Bronchial epithelial cell (primary cell): ENCODE data around the gene PSTPIP1. TPM values are rescaled to one million over a fixed set of nuclear protein-coding genes. Genes with fewer than 3 reads are reported as not detected.
A peak's percentile ranks its signal among the peaks of the same experiment; 100 is the strongest.

ENCODE experiments used
- DNase-seq: peaks from one replicate; pipeline ENCODE4 v3.0.0-alpha.2; 2010; ENCODE audit warnings: low read depth
- FAIRE-seq: peaks from 2 replicates; lab custom pipeline; 2011; peaks lifted over from hg19 to GRCh38; lab: Jason Lieb, UNC
- H3K27me3 ChIP-seq: 2 replicates; pipeline ENCODE4 v1.5.1; 2011; ENCODE audit warnings: low read length; ENCODE audit not compliant: control insufficient read depth, insufficient read depth
- H3K36me3 ChIP-seq: 2 replicates; pipeline ENCODE4 v1.5.1; 2011; ENCODE audit warnings: low read length; ENCODE audit not compliant: control insufficient read depth, insufficient read depth
- H3K4me3 ChIP-seq: 2 replicates; pipeline ENCODE4 v1.5.1; 2011; ENCODE audit warnings: mild to moderate bottlenecking, low read depth, low read length, control low read depth
- CTCF ChIP-seq: IDR thresholded peaks from 2 replicates; pipeline ENCODE4 v1.5.1; 2011; ENCODE audit warnings: mild to moderate bottlenecking, moderate library complexity, low read length, control low read depth, inconsistent platforms; ENCODE audit not compliant: insufficient read depth, severe bottlenecking
- total RNA-seq: library from RNA; depleted of rRNA; stranded (reverse); fragments of >200 nt; gene quantifications from 2 replicates; pipeline ENCODE4 v1.2.1, GENCODE V29; 2014

PSTPIP1 gene
- total RNA-seq, 1 donor from 2014 or later = not detected

GRCh38 chr15:77016321-77016695, 21.4 kb downstream of the PSTPIP1 start:
- TF ChIP-seq CTCF = no peak
- no peak for DNase-seq

GRCh38 chr15:77017091-77017660, 22.2 kb downstream of the PSTPIP1 start:
- FAIRE-seq (no peak), DNase-seq (no peak)
- no peak for TF ChIP-seq CTCF
- H3K27me3 ChIP-seq = no peaks in the 10 kb centered on the region
- H3K36me3 ChIP-seq = no peaks in the 10 kb centered on the region
- H3K4me3 ChIP-seq = no peak overlapping the region

More at GRCh38 chr15:77016321-77016695, 21.4 kb downstream of the PSTPIP1 start:
- Histone ChIP-seq H3K4me3 (no peak overlapping the region), H3K27me3 (no peaks in the 10 kb centered on the region), H3K36me3 (no peaks in the 10 kb centered on the region)
- FAIRE-seq = no peak

GRCh38 chr15:77017761-77018720, 23.1 kb downstream of the PSTPIP1 start:
- DNase-seq (no peak), FAIRE-seq (no peak)
- H3K36me3 ChIP-seq = no peaks in the 10 kb centered on the region
- H3K4me3 ChIP-seq = no peak overlapping the region
- no peak for TF ChIP-seq CTCF
- no peaks in the 10 kb centered on the region for H3K27me3 ChIP-seq

GRCh38 chr15:77018796-77019505, 24.0 kb downstream of the PSTPIP1 start:
- Histone ChIP-seq H3K27me3 (no peaks in the 10 kb centered on the region), H3K4me3 (no peak overlapping the region), H3K36me3 (no peaks in the 10 kb centered on the region)
- no peak for FAIRE-seq
- no peak for DNase-seq
- no peak for TF ChIP-seq CTCF

GRCh38 chr15:77019521-77020331, 24.8 kb downstream of the PSTPIP1 start:
- FAIRE-seq = no peak
- no peak for TF ChIP-seq CTCF
- DNase-seq = peak; percentile 17
- Histone ChIP-seq H3K27me3 (no peaks in the 10 kb centered on the region), H3K4me3 (no peak overlapping the region), H3K36me3 (no peaks in the 10 kb centered on the region)
